NCI-H2227 (cell line): ENCODE data around the gene IL1RAPL1.

Experiments used
- DNase-seq: peaks from one replicate; lab custom pipeline; 2025; ENCODE audit not compliant: unreplicated experiment; lab: John Stamatoyannopoulos, UW

IL1RAPL1 gene

DNA sequence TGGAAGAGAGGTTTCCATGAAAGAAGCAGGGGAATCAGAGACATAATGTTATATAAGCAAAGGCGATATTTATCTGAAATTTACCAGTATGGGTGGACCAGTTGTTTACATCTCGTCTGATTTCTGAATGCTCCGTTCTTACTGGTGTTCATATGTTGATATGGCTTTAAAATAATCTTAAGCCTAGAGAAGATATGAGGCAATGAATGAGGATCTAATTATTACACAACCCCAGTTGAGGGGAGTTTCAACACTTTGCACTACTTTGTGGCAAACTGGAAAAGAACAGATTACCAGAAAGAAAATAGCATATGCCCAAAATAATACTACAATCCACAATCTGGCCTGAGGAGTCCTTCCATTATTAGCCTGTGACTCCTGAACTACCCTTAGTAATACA, 1364.8 kb downstream of the IL1RAPL1 start:
- DNase-seq, result no peak

DNA sequence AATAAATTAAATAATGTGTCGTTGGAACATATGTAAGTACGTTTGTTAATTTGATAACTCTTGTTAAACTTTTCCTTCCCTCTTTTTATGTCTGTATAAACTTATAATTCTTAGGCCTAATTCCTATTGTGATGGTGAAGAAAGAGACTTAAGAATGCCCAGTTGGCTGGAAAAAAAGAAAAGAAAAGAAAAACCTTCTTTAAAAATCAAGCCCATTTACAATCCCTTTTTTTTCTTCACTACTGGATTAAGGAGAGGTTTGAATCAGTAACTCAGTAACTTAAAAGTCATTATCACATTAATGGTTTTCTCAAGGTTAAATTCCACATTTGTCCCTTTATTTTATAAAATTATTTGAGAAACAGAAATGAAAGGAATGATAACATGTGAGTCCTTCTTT, 1374.8 kb downstream of the IL1RAPL1 start:
- no peak for DNase-seq

DNA sequence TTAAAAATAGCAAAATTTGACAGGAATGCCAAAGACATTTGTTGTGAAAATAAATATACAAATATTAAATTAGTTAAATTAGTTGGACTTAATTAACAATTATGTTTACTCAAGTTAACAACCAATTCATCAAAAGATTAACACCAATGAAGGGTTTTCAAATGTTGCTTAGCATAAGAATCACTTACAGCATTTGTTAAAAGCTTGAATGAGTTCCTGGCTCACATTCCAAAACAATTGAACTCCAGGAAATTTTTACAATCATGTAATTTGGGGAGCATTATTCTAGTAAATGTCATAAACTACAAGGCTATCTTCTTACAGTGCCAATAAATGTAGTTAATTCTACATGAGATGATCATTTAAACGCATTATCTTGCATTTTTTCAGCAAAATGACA, 1378.4 kb downstream of the IL1RAPL1 start:
- no peak for DNase-seq

DNA sequence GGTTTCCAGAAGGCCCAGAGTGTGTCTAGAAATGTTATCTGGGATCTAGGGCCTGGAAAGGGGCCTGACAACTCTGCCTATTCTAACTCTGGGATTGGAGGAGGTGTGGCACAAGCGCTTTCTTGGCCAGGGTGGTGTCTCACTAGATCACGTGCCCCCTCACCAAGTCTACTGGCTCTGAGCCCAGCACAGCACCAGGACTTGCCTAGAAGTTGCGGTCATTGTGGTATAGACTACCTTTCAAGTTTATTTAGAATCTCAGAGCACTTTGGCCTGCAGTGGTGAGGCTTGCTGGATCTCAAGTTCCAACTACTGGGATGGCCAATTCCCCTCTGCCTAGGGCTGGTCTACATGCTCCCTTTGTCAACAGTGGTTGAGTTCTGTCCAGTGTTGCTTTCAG, 1404.8 kb downstream of the IL1RAPL1 start:
- DNase-seq, result no peak

DNA sequence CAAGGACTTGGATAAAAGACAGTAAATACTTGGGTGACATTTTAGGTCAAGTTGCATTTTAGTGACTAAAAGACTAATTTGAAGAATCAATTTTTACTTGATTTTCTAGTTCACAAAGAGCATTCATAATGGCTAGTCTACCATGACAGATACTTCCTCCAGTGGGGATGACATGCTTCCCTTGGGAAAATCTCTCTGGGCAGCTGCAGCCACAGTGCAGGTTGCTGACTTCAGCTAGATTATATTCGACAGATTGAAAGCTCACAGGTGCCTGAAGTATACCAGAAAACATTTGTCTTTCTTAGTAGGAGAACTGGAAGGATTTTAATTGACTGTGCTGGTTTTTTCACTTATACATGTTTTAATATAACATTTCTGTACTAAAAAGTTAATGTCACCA, 1418.6 kb downstream of the IL1RAPL1 start:
- no peak for DNase-seq
